HG03469 (cell line): Measurements from ENCODE around the gene TEP1.
A peak's percentile ranks its signal among the peaks of the same experiment; 100 is the strongest.

Experiments used
- ATAC-seq: cut with Tn5 transposase; IDR thresholded peaks from one replicate; pipeline ENCODE4 v1.9.1; 2021; ENCODE audit warnings: mild to moderate bottlenecking, moderate library complexity, moderate number of reproducible peaks; ENCODE audit not compliant: unreplicated experiment

The TEP1 gene

GRCh38 chr14:20434701-20435581 is 21.6 kb upstream of the TEP1 start:
- no peak for ATAC-seq

- ATAC-seq = no peak
Observed at GRCh38 chr14:20429801-20430669, 16.7 kb upstream of the TEP1 start.

- no peak for ATAC-seq
Observed at GRCh38 chr14:20428802-20429201, 15.5 kb upstream of the TEP1 start.

GRCh38 chr14:20428010-20428365 is 14.7 kb upstream of the TEP1 start:
- peak; percentile 17 for ATAC-seq

- ATAC-seq = peak; percentile 56
Observed at GRCh38 chr14:20427231-20428009, 14.1 kb upstream of the TEP1 start.

- ATAC-seq = no peak
Observed at GRCh38 chr14:20424851-20425250, 11.6 kb upstream of the TEP1 start.

GRCh38 chr14:20422886-20423285 is 9.6 kb upstream of the TEP1 start:
- no peak for ATAC-seq

GRCh38 chr14:20421267-20421666 is 8.0 kb upstream of the TEP1 start:
- no peak for ATAC-seq

GRCh38 chr14:20419419-20419818 is 6.1 kb upstream of the TEP1 start:
- no peak for ATAC-seq

GRCh38 chr14:20418501-20418909 is 5.2 kb upstream of the TEP1 start:
- no peak for ATAC-seq

- ATAC-seq = no peak
Observed at GRCh38 chr14:20417250-20418186, 4.2 kb upstream of the TEP1 start.

- no peak for ATAC-seq
Observed at GRCh38 chr14:20416223-20416622, 2.9 kb upstream of the TEP1 start.

GRCh38 chr14:20415782-20416206 is 2.5 kb upstream of the TEP1 start:
- ATAC-seq = peak; percentile 33

GRCh38 chr14:20413744-20414082 is 412 bp upstream of the TEP1 start:
- ATAC-seq = no peak

GRCh38 chr14:20412411-20412810 is 890 bp downstream of the TEP1 start:
- ATAC-seq = peak; percentile 50

- no peak for ATAC-seq
Observed at GRCh38 chr14:20409226-20409625, 4.1 kb downstream of the TEP1 start.

GRCh38 chr14:20403521-20403920 is 9.8 kb downstream of the TEP1 start:
- no peak for ATAC-seq

- no peak for ATAC-seq
Observed at GRCh38 chr14:20400965-20401593, 12.2 kb downstream of the TEP1 start.

GRCh38 chr14:20400589-20400964 is 12.7 kb downstream of the TEP1 start:
- ATAC-seq = no peak

GRCh38 chr14:20397511-20397910 is 15.8 kb downstream of the TEP1 start:
- ATAC-seq = no peak
